H9 (cell line): Measurements from ENCODE around the gene ATF6. TPM values are rescaled to one million over a fixed set of nuclear protein-coding genes. Genes with fewer than 3 reads are reported as not detected.

Experiments
- DNase-seq: peaks from one replicate; pipeline ENCODE4 v3.0.0-alpha.2; 2017
- H2AFZ ChIP-seq: one replicate; pipeline ENCODE4 v1.6.1; 2013; ENCODE audit warnings: mild to moderate bottlenecking, low read length, control low read depth, moderate library complexity
- H2AK5ac ChIP-seq: 2 replicates; pipeline ENCODE4 v1.6.1; 2013; ENCODE audit warnings: low read length, control low read depth, mixed read lengths; ENCODE audit not compliant: insufficient read length
- H2BK120ac ChIP-seq: one replicate; pipeline ENCODE4 v1.6.1; 2013; ENCODE audit warnings: low read depth, mild to moderate bottlenecking, low read length, control low read depth, inconsistent platforms; ENCODE audit not compliant: poor library complexity, severe bottlenecking
- H2BK12ac ChIP-seq: 2 replicates; pipeline ENCODE4 v1.6.1; 2013; ENCODE audit warnings: low read length, control low read depth, mixed read lengths, low read depth; ENCODE audit not compliant: insufficient read length
- H2BK15ac ChIP-seq: 2 replicates; pipeline ENCODE4 v1.6.1; 2013; ENCODE audit warnings: low read depth, low read length, control low read depth
- H2BK20ac ChIP-seq: one replicate; pipeline ENCODE4 v1.6.1; 2013; ENCODE audit warnings: low read depth, mild to moderate bottlenecking, low read length, control low read depth, inconsistent platforms; ENCODE audit not compliant: poor library complexity, severe bottlenecking
- H2BK5ac ChIP-seq: 2 replicates; pipeline ENCODE4 v1.6.1; 2013; ENCODE audit warnings: low read length, control low read depth, mixed read lengths; ENCODE audit not compliant: insufficient read length
- H3K14ac ChIP-seq: 2 replicates; pipeline ENCODE4 v1.6.1; 2013; ENCODE audit warnings: low read length, control low read depth; ENCODE audit not compliant: insufficient read depth
- H3K18ac ChIP-seq: 2 replicates; pipeline ENCODE4 v1.6.1; 2013; ENCODE audit warnings: low read depth, mild to moderate bottlenecking, mixed read lengths, low read length, control low read depth; ENCODE audit not compliant: insufficient read length
- H3K23ac ChIP-seq: 2 replicates; pipeline ENCODE4 v1.6.1; 2013; ENCODE audit warnings: low read length, control low read depth, mixed read lengths, low read depth; ENCODE audit not compliant: insufficient read length
- H3K23me2 ChIP-seq: 2 replicates; pipeline ENCODE4 v1.6.1; 2013; ENCODE audit warnings: low read depth, mild to moderate bottlenecking, mixed read lengths, low read length, control low read depth; ENCODE audit not compliant: insufficient read length, poor library complexity, severe bottlenecking
- H3K27ac ChIP-seq: 2 replicates; pipeline ENCODE4 v1.5.1; 2013; ENCODE audit warnings: low read length, control low read depth, mixed read lengths, low read depth; ENCODE audit not compliant: insufficient read length
- H3K27me3 ChIP-seq: 2 replicates; pipeline ENCODE4 v1.6.1; 2013; ENCODE audit warnings: low read length, control low read depth, inconsistent platforms; ENCODE audit not compliant: insufficient read depth
- H3K4ac ChIP-seq: 2 replicates; pipeline ENCODE4 v1.6.1; 2013; ENCODE audit warnings: low read depth, mild to moderate bottlenecking, control low read depth, inconsistent platforms, low read length, moderate library complexity
- H3K4me1 ChIP-seq: 2 replicates; pipeline ENCODE4 v1.6.1; 2013; ENCODE audit warnings: low read length, control low read depth, inconsistent platforms; ENCODE audit not compliant: insufficient read depth
- H3K4me2 ChIP-seq: 2 replicates; pipeline ENCODE4 v1.6.1; 2013; ENCODE audit warnings: low read length, control low read depth, mixed read lengths; ENCODE audit not compliant: insufficient read length, insufficient read depth
- H3K56ac ChIP-seq: 2 replicates; pipeline ENCODE4 v1.6.1; 2013; ENCODE audit warnings: low read depth, mild to moderate bottlenecking, mixed read lengths, low read length, control low read depth; ENCODE audit not compliant: insufficient read length
- H3K79me1 ChIP-seq: 2 replicates; pipeline ENCODE4 v1.6.1; 2013; ENCODE audit warnings: low read depth, mild to moderate bottlenecking, moderate library complexity, low read length, control low read depth, inconsistent platforms; ENCODE audit not compliant: insufficient read depth, poor library complexity, severe bottlenecking
- H3K79me2 ChIP-seq: 2 replicates; pipeline ENCODE4 v1.6.1; 2013; ENCODE audit warnings: low read length, control low read depth, inconsistent platforms; ENCODE audit not compliant: insufficient read depth
- H3K9ac ChIP-seq: 2 replicates; pipeline ENCODE4 v1.6.1; 2013; ENCODE audit warnings: low read length, control low read depth, mixed read lengths; ENCODE audit not compliant: insufficient read length; ENCODE audit errors: extremely low read depth
- H3K9me3 ChIP-seq: one replicate; pipeline ENCODE4 v1.6.1; 2013; ENCODE audit warnings: low read depth, low read length, inconsistent platforms; ENCODE audit not compliant: control insufficient read depth
- H3T11ph ChIP-seq: one replicate; pipeline ENCODE4 v1.6.1; 2013; ENCODE audit warnings: mild to moderate bottlenecking, low read length, control low read depth, inconsistent platforms
- H4K20me1 ChIP-seq: one replicate; pipeline ENCODE4 v1.6.1; 2013; ENCODE audit not compliant: control insufficient read depth, insufficient read length, insufficient read depth
- H4K5ac ChIP-seq: 2 replicates; pipeline ENCODE4 v1.6.1; 2013; ENCODE audit warnings: low read depth, mild to moderate bottlenecking, mixed read lengths, low read length, control low read depth; ENCODE audit not compliant: insufficient read length
- H4K8ac ChIP-seq: replicated peaks from 2 replicates; pipeline ENCODE4 v1.6.1; 2013; ENCODE audit warnings: low read length, control low read depth, mixed read lengths, low read depth; ENCODE audit not compliant: insufficient read length
- H4K91ac ChIP-seq: 2 replicates; pipeline ENCODE4 v1.6.1; 2013; ENCODE audit warnings: low read depth, mild to moderate bottlenecking, moderate library complexity, mixed read lengths, low read length, control low read depth; ENCODE audit not compliant: insufficient read length
- H3K27ac Mint-ChIP-seq, 3 experiments: 2 replicates in 2 of 3; 3 replicates in 1 of 3; pipeline ENCODE4 v1.8.0; 2020 to 2021; ENCODE audit warnings: mixed read lengths in 3 of 3, mild to moderate bottlenecking in 1 of 3, moderate library complexity in 1 of 3
- H3K27me3 Mint-ChIP-seq: 2 replicates; pipeline ENCODE4 v1.8.0; 2021; ENCODE audit warnings: low read depth, mild to moderate bottlenecking, moderate library complexity, mixed read lengths
- H3K36me3 Mint-ChIP-seq, 3 experiments: 2 replicates in 2 of 3; 3 replicates in 1 of 3; pipeline ENCODE4 v1.8.0; 2020 to 2021; ENCODE audit warnings: low read depth in 3 of 3, mixed read lengths in 3 of 3; ENCODE audit not compliant: insufficient read depth in 1 of 3
- H3K4me1 Mint-ChIP-seq, 2 experiments: 2 replicates each; pipeline ENCODE4 v1.8.0; 2020; ENCODE audit warnings: mixed read lengths in 2 of 2
- H3K4me3 Mint-ChIP-seq, 2 experiments: 2 replicates in 1 of 2; 3 replicates in 1 of 2; pipeline ENCODE4 v1.8.0; 2020 to 2021; ENCODE audit warnings: mild to moderate bottlenecking in 2 of 2, mixed read lengths in 2 of 2, moderate library complexity in 1 of 2
- H3K9me3 Mint-ChIP-seq, 2 experiments: 2 replicates in 1 of 2; 3 replicates in 1 of 2; pipeline ENCODE4 v1.8.0; 2020; ENCODE audit warnings: mild to moderate bottlenecking in 2 of 2, mixed read lengths in 2 of 2, moderate library complexity in 1 of 2
- CTCF ChIP-seq: fragments of 200-600 bp; sonication (generic); conservative IDR thresholded peaks from 3 replicates; pipeline ENCODE4 v1.8.0; 2021; ENCODE audit warnings: antibody characterized with exemption, mild to moderate bottlenecking
- WGBS: extraction: QIAGEN DNeasy Blood & Tissue Kit; methylation state at CpG from one replicate; pipeline ENCODE4 v1.1.7; 2013; ENCODE audit warnings: missing lambda C conversion rate, low lambda C conversion rate, mixed read lengths; ENCODE audit not compliant: insufficient read length; ENCODE audit errors: extremely low coverage; 5-methylcytosine and 5-hydroxymethylcytosine counted together
- total RNA-seq: library from RNA; stranded (reverse); gene quantifications from 2 replicates; pipeline ENCODE4 v1.2.1, GENCODE V29; 2021

Gene ATF6
- total RNA-seq, 1 experiment from 2014 or later: 11.2 TPM

DNA sequence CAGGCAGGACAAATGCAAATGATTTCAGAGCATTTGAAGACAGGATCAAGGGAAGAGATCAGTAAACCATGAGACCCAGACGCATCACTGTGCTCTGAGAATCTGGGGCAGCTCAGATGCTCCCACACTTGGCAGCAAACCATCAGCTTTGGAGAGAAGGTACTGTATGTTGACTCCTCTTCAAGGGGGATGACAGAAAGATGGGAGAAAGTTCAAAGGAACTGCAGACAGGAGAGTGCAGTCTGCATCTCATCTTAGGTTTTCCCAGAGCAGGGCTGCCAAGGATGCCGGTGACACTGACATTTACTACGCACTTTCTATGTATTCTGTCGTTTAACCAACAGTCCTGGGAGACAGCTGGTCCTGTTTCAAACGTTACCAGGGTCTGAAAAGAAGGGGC, 221.8 kb downstream of the ATF6 start:
- Histone ChIP-seq H3K23me2 (no peaks in the 10 kb centered on the region), H3K56ac (no peak overlapping the region), H3K27ac (no peak overlapping the region), H3K4me1 (no peaks in the 10 kb centered on the region), H2BK120ac (no peak overlapping the region), H2BK5ac (no peak overlapping the region), H3K23ac (no peak overlapping the region), H2AFZ (no peak overlapping the region), H3K4me2 (no peak overlapping the region), H3K79me1 (no peaks in the 10 kb centered on the region), H4K91ac (no peak overlapping the region), H2BK12ac (no peak overlapping the region), H3T11ph (no peak overlapping the region), H3K18ac (no peak overlapping the region), H4K8ac (no peak overlapping the region), H3K9ac (no peak overlapping the region), H2BK20ac (no peak overlapping the region), H4K5ac (no peak overlapping the region), H3K4ac (no peak overlapping the region), H3K9me3 (peaks cover 10% of the 10 kb centered on the region), H4K20me1 (no peaks in the 10 kb centered on the region), H3K79me2 (no peaks in the 10 kb centered on the region), H2BK15ac (no peak overlapping the region), H3K27me3 (no peaks in the 10 kb centered on the region), H3K14ac (no peak overlapping the region), H2AK5ac (no peak overlapping the region)
- WGBS: no CpG with 5 or more reads among the region's 5 CpGs
- Mint-ChIP-seq H3K36me3 (peaks cover 2 to 14% (median 7%) of the 10 kb centered on the region in 3 experiments; a peak in 5 of 7 replicates), H3K9me3 (peaks cover 11 to 14% of the 10 kb centered on the region in 2 experiments), H3K4me1 (no peaks in the 10 kb centered on the region), H3K4me3 (no peak overlapping the region), H3K27me3 (peaks cover 7% of the 10 kb centered on the region), H3K27ac (no peak overlapping the region)
- no peak for DNase-seq
- TF ChIP-seq CTCF: no peak
